Mucosa of rectum (tissue), 2 donors: ENCODE results near the gene KRTAP20-2.

ENCODE experiments used
- H3K27ac ChIP-seq, 2 donors: one replicate each; pipeline ENCODE4 v1.7.0; 2013; ENCODE audit warnings: inconsistent platforms in 2 of 2, low read depth in 2 of 2, low read length in 2 of 2
- H3K27me3 ChIP-seq, 2 donors: one replicate each; pipeline ENCODE4 v1.7.0; 2013; ENCODE audit warnings: low read length in 2 of 2; ENCODE audit not compliant: control insufficient read depth in 2 of 2, insufficient read depth in 2 of 2
- H3K36me3 ChIP-seq, 2 donors: one replicate each; pipeline ENCODE4 v1.7.0; 2013; ENCODE audit warnings: low read length in 2 of 2; ENCODE audit not compliant: control insufficient read depth in 2 of 2, insufficient read depth in 2 of 2
- H3K4me1 ChIP-seq, 2 donors: one replicate each; pipeline ENCODE4 v1.7.0; 2013; ENCODE audit warnings: low read length in 2 of 2, mild to moderate bottlenecking in 1 of 2; ENCODE audit not compliant: control insufficient read depth in 2 of 2, insufficient read depth in 2 of 2
- H3K4me3 ChIP-seq, 2 donors: one replicate each; pipeline ENCODE4 v1.7.0; 2013; ENCODE audit warnings: low read length in 2 of 2
- H3K9ac ChIP-seq, 2 donors: one replicate each; pipeline ENCODE4 v1.7.0; 2013; ENCODE audit warnings: low read length in 2 of 2, low read depth in 1 of 2, mild to moderate bottlenecking in 1 of 2
- H3K9me3 ChIP-seq, 2 donors: one replicate each; pipeline ENCODE4 v1.7.0; 2013; ENCODE audit warnings: low read length in 2 of 2; ENCODE audit not compliant: control insufficient read depth in 2 of 2
- donor health status: healthy.
- donor health status: Normal muscosa, but diverticular disease.

KRTAP20-2 gene

GRCh38 chr21:30668776-30669175, 33.8 kb downstream of the KRTAP20-2 start:
- H3K36me3 ChIP-seq: no peaks in the 10 kb centered on the region
- H3K9me3 ChIP-seq: peaks cover 0 to 3% of the 10 kb centered on the region in 2 donors
- no peak overlapping the region for H3K4me3 ChIP-seq
- H3K27me3 ChIP-seq: no peaks in the 10 kb centered on the region
- no peak overlapping the region for H3K9ac ChIP-seq
- H3K4me1 ChIP-seq: no peaks in the 10 kb centered on the region
- H3K27ac ChIP-seq: no peak overlapping the region

- H3K9me3 ChIP-seq: no peaks in the 10 kb centered on the region
These were observed 38.1 kb downstream of the KRTAP20-2 start for GRCh38 chr21:30672985-30673650.

GRCh38 chr21:30674312-30674711, 39.3 kb downstream of the KRTAP20-2 start:
- no peaks in the 10 kb centered on the region for H3K27me3 ChIP-seq
- no peak overlapping the region for H3K27ac ChIP-seq
- no peaks in the 10 kb centered on the region for H3K9me3 ChIP-seq
- no peak overlapping the region for H3K9ac ChIP-seq
- H3K4me3 ChIP-seq: no peak overlapping the region
- H3K36me3 ChIP-seq: no peaks in the 10 kb centered on the region
- no peaks in the 10 kb centered on the region for H3K4me1 ChIP-seq

More at GRCh38 chr21:30672985-30673650, 38.1 kb downstream of the KRTAP20-2 start:
- H3K9ac ChIP-seq: no peak overlapping the region
- H3K36me3 ChIP-seq: no peaks in the 10 kb centered on the region
- no peak overlapping the region for H3K27ac ChIP-seq
- no peaks in the 10 kb centered on the region for H3K27me3 ChIP-seq
- H3K4me3 ChIP-seq: no peak overlapping the region
- no peaks in the 10 kb centered on the region for H3K4me1 ChIP-seq

GRCh38 chr21:30676737-30677136, 41.7 kb downstream of the KRTAP20-2 start:
- Histone ChIP-seq H3K27ac (no peak overlapping the region), H3K9ac (no peak overlapping the region), H3K4me3 (no peak overlapping the region), H3K9me3 (peaks cover 0 to 3% of the 10 kb centered on the region in 2 donors), H3K27me3 (no peaks in the 10 kb centered on the region), H3K4me1 (no peaks in the 10 kb centered on the region), H3K36me3 (no peaks in the 10 kb centered on the region)

- no peak overlapping the region for H3K27ac ChIP-seq
- no peaks in the 10 kb centered on the region for H3K36me3 ChIP-seq
- no peak overlapping the region for H3K9ac ChIP-seq
- peaks cover 0 to 3% of the 10 kb centered on the region in 2 donors for H3K9me3 ChIP-seq
- H3K4me1 ChIP-seq: no peaks in the 10 kb centered on the region
- H3K4me3 ChIP-seq: no peak overlapping the region
- no peaks in the 10 kb centered on the region for H3K27me3 ChIP-seq
These were observed 45.6 kb downstream of the KRTAP20-2 start for GRCh38 chr21:30680586-30680985.

- H3K27ac ChIP-seq: no peak overlapping the region
- H3K4me3 ChIP-seq: no peak overlapping the region
- no peaks in the 10 kb centered on the region for H3K36me3 ChIP-seq
- H3K9me3 ChIP-seq: peaks cover 2 to 3% of the 10 kb centered on the region in 2 donors
- H3K9ac ChIP-seq: no peak overlapping the region
- no peaks in the 10 kb centered on the region for H3K27me3 ChIP-seq
- H3K4me1 ChIP-seq: no peaks in the 10 kb centered on the region
These were observed 49.5 kb downstream of the KRTAP20-2 start for GRCh38 chr21:30684506-30684905.
